ENCODE results near the gene SLX1A. TPM values are rescaled to one million over a fixed set of nuclear protein-coding genes. Genes with fewer than 3 reads are reported as not detected.
"Not testable (repeated sequence)": the region's sequence is repeated elsewhere in the genome, so short reads cannot be mapped to it uniquely, and the experiment has no call there.

Gene SLX1A
- total RNA-seq, 2 donors from 2014 or later: 41.5 to 65.3 TPM

- H3K4me3 ChIP-seq: no peak overlapping the region
- H3K27ac ChIP-seq: no peak overlapping the region
- H3K9me3 ChIP-seq: no peaks in the 10 kb centered on the region
- intact Hi-C loops (cut with DNase I): no loop called here
- DNase-seq (peak; percentile 70 to 81 (median 75)), ATAC-seq (no peak)
- peaks cover 17% of the 10 kb centered on the region for H3K4me1 ChIP-seq
- H3K36me3 ChIP-seq (replicated peaks in 1 of 2; ENCODE audit: insufficient read depth in 1 of 2, low read depth in 2 of 2): no peaks in the 10 kb centered on the region
- WGBS, 2 donors: 32 to 34% methylated on average over 25 to 36 of the region's 36 CpGs
- no peaks in the 10 kb centered on the region for H3K27me3 ChIP-seq
- TF ChIP-seq, protein P1, sequence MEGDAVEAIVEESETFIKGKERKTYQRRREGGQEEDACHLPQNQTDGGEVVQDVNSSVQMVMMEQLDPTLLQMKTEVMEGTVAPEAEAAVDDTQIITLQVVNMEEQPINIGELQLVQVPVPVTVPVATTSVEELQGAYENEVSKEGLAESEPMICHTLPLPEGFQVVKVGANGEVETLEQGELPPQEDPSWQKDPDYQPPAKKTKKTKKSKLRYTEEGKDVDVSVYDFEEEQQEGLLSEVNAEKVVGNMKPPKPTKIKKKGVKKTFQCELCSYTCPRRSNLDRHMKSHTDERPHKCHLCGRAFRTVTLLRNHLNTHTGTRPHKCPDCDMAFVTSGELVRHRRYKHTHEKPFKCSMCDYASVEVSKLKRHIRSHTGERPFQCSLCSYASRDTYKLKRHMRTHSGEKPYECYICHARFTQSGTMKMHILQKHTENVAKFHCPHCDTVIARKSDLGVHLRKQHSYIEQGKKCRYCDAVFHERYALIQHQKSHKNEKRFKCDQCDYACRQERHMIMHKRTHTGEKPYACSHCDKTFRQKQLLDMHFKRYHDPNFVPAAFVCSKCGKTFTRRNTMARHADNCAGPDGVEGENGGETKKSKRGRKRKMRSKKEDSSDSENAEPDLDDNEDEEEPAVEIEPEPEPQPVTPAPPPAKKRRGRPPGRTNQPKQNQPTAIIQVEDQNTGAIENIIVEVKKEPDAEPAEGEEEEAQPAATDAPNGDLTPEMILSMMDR (IDR thresholded peaks at IDR 0.05): peak; percentile 42 to 66 (median 64)
- TF ChIP-seq POLR2A (IDR thresholded peaks at IDR 0.05): no peak
Measured at GRCh38 chr16:30186782-30187555, 6.7 kb upstream of the SLX1A start.

- Histone ChIP-seq H3K27ac (no peak overlapping the region), H3K27me3 (no peaks in the 10 kb centered on the region), H3K9me3 (no peaks in the 10 kb centered on the region), H3K36me3 (replicated peaks in 1 of 2; ENCODE audit: insufficient read depth in 1 of 2, low read depth in 2 of 2) (no peaks in the 10 kb centered on the region), H3K4me3 (no peak overlapping the region), H3K4me1 (peaks cover 17% of the 10 kb centered on the region)
- 63% methylated on average over 9 of the region's 9 CpGs; no CpG with 5 or more reads in 1 of the 2 donors for WGBS, 2 donors
- TF ChIP-seq POLR2A (IDR thresholded peaks at IDR 0.05): no peak
- TF ChIP-seq, protein P1 (IDR thresholded peaks at IDR 0.05): no peak
- DNase-seq (no peak), ATAC-seq (no peak)
- intact Hi-C loops (cut with DNase I): no loop called here
Measured at GRCh38 chr16:30187556-30187865, 6.2 kb upstream of the SLX1A start.

DNA sequence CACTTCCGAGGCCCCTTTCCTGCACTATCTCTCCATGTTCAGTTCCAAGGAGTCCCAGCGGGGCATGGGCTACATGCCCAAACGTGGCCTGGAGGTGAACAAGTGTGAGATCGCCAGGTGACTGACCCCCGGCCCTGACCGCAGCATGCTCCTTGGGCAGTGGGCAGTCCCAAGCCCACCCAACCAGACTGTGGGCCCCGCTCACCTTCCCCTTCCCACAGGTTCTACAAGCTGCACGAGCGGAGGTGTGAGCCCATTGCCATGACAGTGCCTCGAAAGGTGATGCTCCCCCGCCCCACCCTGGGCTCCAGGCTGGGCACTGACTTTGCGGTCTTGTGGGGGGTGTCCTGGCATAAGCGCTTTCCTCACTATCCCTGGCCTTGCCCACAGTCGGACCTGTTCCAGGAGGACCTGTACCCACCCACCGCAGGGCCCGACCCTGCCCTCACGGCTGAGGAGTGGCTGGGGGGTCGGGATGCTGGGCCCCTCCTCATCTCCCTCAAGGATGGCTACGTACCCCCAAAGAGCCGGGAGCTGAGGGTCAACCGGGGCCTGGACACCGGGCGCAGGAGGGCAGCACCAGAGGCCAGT, 5.6 kb upstream of the SLX1A start:
- DNase-seq: peak in 1 of 4 donors; percentile 16
- no peaks in the 10 kb centered on the region for H3K27me3 ChIP-seq
- 85 to 92% methylated on average over 5 to 23 of the region's 23 CpGs for WGBS, 2 donors
- H3K4me1 ChIP-seq: peaks cover 14% of the 10 kb centered on the region
- H3K36me3 ChIP-seq (replicated peaks in 1 of 2; ENCODE audit: insufficient read depth in 1 of 2, low read depth in 2 of 2): no peaks in the 10 kb centered on the region
- H3K27ac ChIP-seq: no peak overlapping the region
- intact Hi-C loops (cut with DNase I): no loop called here
- no peaks in the 10 kb centered on the region for H3K9me3 ChIP-seq
- no peak for TF ChIP-seq POLR2A (IDR thresholded peaks at IDR 0.05)
- TF ChIP-seq, protein P1 (IDR thresholded peaks at IDR 0.05): no peak
- ATAC-seq: no peak
- H3K4me3 ChIP-seq: no peak overlapping the region

- H3K36me3 ChIP-seq (replicated peaks in 1 of 2; ENCODE audit: insufficient read depth in 1 of 2, low read depth in 2 of 2); ATAC-seq; H3K4me3 ChIP-seq; DNase-seq; intact Hi-C loops (cut with DNase I); H3K9me3 ChIP-seq; H3K27me3 ChIP-seq; H3K4me1 ChIP-seq; H3K27ac ChIP-seq: not testable (repeated sequence)
- 93% methylated on average over 6 of the region's 12 CpGs; no CpG with 5 or more reads in 1 of the 2 donors for WGBS, 2 donors
Measured at GRCh38 chr16:30191158-30191557, 2.5 kb upstream of the SLX1A start.

GRCh38 chr16:30193098-30193497, 577 bp upstream of the SLX1A start:
- ATAC-seq: peak; percentile 19
- DNase-seq; intact Hi-C loops (cut with DNase I): not testable (repeated sequence)

GRCh38 chr16:30194172-30194925, 674 bp downstream of the SLX1A start:
- ATAC-seq: peak; percentile 62
- 7% methylated on average over 17 of the region's 60 CpGs; no CpG with 5 or more reads in 1 of the 2 donors for WGBS, 2 donors
- DNase-seq: peak in 1 of 4 donors; percentile 26
- H3K9me3 ChIP-seq; H3K27ac ChIP-seq; H3K4me1 ChIP-seq; H3K27me3 ChIP-seq; H3K36me3 ChIP-seq (replicated peaks in 1 of 2; ENCODE audit: insufficient read depth in 1 of 2, low read depth in 2 of 2); intact Hi-C loops (cut with DNase I); H3K4me3 ChIP-seq: not testable (repeated sequence)

More at GRCh38 chr16:30193098-30193497, 577 bp upstream of the SLX1A start:
- H3K4me3 ChIP-seq; H3K4me1 ChIP-seq; H3K36me3 ChIP-seq (replicated peaks in 1 of 2; ENCODE audit: insufficient read depth in 1 of 2, low read depth in 2 of 2); H3K27ac ChIP-seq; H3K9me3 ChIP-seq; H3K27me3 ChIP-seq: not testable (repeated sequence)
- no CpG with 5 or more reads among the region's 21 CpGs for WGBS, 2 donors

DNA sequence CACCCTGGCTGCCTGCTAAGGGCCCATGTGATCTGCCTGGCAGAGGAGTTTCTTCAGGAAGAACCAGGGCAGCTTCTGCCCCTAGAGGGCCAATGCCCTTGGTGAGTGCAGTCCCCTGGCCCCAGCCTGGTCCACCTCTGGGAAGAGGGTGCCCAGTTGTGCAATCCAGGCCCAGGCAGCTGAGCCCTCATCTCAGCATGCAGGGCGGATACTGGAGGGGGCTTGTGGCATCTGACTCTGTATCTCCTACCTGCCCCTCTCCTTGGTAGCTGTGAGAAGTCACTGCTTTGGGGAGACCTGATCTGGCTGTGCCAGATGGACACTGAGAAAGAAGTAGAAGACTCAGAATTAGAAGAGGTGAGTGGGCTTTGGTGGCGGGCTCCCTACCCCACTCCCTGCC, 3.3 kb downstream of the SLX1A start:
- ATAC-seq; H3K27me3 ChIP-seq; H3K4me3 ChIP-seq; H3K4me1 ChIP-seq; H3K36me3 ChIP-seq (replicated peaks in 1 of 2; ENCODE audit: insufficient read depth in 1 of 2, low read depth in 2 of 2); H3K9me3 ChIP-seq; intact Hi-C loops (cut with DNase I); H3K27ac ChIP-seq: not testable (repeated sequence)
- peak in 1 of 4 donors; percentile 2 for DNase-seq
- WGBS, 2 donors: 78% methylated on average over 1 of the region's 2 CpGs; no CpG with 5 or more reads in 1 of the 2 donors

DNA sequence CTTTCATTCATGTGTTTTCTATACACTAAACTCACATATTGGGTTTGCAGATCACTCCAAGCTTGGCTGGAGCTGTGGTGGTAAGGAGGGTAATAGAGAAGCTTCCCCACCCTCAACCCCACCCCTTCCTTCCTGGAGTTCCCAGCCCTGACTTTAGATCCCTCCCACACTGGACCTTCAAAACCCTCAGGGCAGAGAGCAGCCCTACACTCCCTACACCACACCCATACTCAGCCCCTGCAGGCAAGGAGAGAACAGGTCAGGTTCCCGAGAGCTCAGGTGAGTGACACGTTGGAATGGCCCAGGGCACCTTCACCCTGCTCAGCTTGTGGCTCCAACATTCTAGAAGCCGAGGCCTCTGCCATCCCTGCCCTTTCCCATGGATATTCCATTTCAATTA, 5.4 kb downstream of the SLX1A start, which contains the start of gene SULT1A3:
Gene SULT1A3 (plus strand): TSS at position 207 of the 400 bp plus-strand sequence. CDS start 1,474 bp downstream, outside the sequence.
- H3K9me3 ChIP-seq; H3K4me1 ChIP-seq; H3K4me3 ChIP-seq; H3K27me3 ChIP-seq; ATAC-seq; H3K27ac ChIP-seq; DNase-seq; intact Hi-C loops (cut with DNase I); H3K36me3 ChIP-seq (replicated peaks in 1 of 2; ENCODE audit: insufficient read depth in 1 of 2, low read depth in 2 of 2): not testable (repeated sequence)
- WGBS, 2 donors: no CpG with 5 or more reads among the region's 3 CpGs

Data from body of pancreas (tissue), 4 donors.